Head of caudate nucleus (tissue), 42 donors: ENCODE measurements around the gene CPZ.
"Not testable (repeated sequence)": the region's sequence is repeated elsewhere in the genome, so short reads cannot be mapped to it uniquely, and the experiment has no call there.

Source experiments
- DNase-seq, 42 donors: peaks; one replicate each; pipeline versions ENCODE4 v3.0.0 to v3.0.0-alpha.2; 2020 to 2021; ENCODE audit warnings: mixed read lengths in 7 of 42
- intact Hi-C: fragments of 100-400 bp; cut with DNase I; formaldehyde crosslinking; loops from one replicate; pipeline ENCODE4 v1.15.0; 2022

The CPZ gene

DNA sequence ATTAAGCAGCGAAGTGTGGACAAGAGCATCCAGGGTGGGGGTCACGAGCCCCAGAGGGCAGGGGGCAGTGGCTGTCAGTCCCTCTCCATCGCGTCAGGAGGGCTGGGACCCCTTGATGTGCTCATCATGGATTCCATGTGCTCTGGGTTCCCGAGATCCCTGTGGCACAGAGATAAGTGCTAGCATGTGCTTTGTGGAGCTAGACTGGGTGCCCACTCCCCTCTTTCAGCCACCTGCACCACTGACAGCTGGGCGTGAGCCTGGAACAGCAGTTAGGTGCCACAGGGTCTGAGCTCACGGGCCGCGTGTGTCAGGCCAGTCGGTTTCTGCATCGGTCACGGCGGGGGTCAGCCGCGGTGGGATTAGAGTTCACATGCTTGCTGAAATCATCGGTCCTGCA, 24.3 kb downstream of the CPZ start:
- no peak for DNase-seq
- intact Hi-C loops = loop anchor here (10.0 kb wide), 1 partner anchor 298 kb away; no protein-coding TSS in a partner anchor

DNA sequence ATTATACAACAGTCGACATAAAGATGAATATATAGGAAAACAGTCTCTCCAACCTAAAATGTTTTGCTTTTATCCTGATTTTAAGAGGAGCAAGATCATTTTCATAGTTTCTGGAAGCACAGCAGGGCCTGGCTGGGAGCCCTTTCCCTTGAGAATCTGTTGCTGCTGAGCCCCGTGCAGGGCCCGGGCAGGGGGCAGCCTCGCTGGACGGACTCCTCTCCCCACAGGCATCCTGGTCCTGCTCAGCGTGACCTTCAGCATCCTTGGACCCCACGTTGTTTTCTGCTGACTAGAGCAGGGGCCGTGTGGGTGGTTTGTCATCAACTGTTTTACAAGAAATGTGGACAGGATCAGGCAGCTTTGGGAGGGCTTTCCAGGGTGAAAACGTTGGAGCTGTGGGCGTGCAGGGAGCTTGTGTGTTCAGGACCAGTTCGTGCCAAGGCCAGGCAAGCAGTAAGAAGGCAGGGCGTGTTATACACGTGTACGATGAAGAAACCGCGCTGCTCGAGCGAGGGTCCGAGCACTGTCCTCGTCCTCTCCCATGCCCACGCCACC, 25.0 kb downstream of the CPZ start:
- no peak for DNase-seq
- intact Hi-C loops = loop anchor here (10.0 kb wide), 1 partner anchor 297 kb away; no protein-coding TSS in a partner anchor

DNA sequence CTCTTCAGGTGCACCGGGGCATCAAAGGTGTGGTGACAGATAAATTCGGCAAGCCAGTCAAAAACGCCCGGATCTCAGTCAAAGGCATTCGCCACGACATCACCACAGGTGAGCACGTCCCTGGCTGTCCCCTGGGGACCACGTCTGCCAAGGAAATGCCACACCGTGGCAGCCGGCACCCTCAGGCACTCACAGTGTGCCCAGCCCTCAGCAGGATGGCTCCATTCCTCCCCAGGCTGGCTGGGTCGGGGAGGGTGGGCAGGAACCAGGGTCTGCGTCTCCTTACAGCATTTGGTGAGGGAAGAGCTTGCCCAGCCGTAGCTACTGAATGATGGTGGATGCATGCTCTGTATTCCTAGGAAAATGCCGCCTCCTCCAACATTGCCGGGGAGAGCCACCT, 25.9 kb downstream of the CPZ start:
- DNase-seq = no peak
- intact Hi-C loops = loop anchor here (10.0 kb wide), 1 partner anchor 296 kb away; no protein-coding TSS in a partner anchor

DNA sequence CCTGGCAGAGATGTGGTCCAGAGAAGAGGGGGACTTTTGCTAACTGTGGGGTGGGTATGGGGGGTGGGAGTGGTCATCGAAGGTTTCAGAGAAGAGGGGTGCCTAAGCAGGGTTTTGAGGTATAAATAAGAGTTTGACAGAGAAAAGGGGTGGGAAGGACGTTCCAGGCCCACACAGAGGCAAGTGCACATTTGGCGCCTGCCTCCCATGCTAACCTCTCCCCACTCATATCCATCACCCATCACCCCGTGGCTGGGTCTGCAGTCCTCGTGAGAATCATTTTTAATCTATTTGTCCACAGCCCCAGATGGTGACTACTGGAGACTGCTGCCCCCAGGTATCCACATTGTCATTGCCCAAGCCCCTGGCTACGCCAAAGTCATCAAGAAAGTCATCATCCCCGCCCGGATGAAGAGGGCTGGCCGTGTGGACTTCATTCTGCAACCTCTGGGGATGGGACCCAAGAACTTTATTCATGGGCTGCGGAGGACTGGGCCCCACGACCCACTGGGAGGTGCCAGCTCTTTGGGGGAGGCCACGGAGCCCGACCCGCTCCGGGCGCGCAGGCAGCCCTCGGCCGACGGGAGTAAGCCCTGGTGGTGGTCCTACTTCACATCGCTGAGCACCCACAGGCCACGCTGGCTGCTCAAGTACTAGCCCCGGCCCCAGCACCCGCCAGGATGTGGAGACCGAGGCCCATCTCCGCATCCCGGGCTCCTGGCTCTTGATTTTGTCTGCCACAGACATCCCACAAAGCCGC, 26.6 kb downstream of the CPZ start:
- intact Hi-C loops = loop anchor here (10.0 kb wide), 1 partner anchor 296 kb away; no protein-coding TSS in a partner anchor
- no peak for DNase-seq

DNA sequence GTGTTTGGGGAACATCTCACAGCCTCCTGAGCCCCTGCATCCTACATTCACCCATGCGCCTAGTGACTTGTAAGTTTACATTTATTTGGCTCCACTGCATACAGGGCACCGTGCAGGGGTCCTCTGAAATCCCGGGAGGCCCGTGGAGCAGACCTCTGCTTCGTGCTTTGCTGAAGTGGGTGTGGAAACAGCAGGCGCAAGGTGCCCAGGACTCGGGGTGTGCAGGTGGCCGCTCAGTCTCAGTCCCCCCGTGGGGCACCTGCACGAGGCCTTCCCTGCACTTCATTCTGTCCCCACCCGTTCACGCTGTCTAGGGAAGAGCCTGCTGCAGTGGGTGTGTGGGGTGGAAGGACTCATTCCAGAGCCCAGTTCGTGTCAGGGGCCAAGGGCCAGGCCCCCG, 28.6 kb downstream of the CPZ start:
- DNase-seq = peak in 1 of 42 donors; percentile 33
- intact Hi-C loops = not testable (repeated sequence)

DNA sequence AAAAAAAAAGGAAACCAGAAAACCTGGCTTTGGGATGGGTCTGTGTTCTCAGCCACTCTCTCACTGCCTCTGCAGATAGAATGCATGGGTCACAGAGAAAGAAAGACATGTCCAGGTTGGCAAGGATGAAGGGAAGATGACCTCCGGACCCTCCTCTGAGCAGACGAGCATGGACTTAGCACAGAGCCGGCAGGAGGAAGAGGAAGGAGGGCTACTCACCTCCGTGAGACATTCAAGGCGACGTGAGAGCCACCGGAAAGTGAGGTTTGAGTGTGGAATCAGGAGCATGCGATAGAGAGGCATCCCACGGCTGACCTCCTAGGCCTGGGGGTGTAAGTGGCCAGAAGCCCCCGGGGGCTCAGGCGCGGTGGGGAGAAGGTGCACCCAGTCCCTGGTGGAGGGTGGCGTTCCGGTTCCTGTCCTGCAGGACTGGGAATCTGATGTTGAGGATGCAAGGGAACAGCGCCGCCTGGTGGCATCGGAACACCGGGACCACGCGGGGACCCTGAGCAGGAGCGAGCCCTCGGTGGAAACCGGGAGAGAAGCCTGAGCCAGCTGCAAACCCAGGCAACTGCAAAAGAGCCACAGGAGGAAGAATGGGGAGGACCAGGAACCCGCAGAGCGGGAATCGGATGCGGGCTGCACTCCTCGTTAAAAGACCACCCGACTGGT, 32.2 kb downstream of the CPZ start:
- intact Hi-C loops, DNase-seq: not testable (repeated sequence)

DNA sequence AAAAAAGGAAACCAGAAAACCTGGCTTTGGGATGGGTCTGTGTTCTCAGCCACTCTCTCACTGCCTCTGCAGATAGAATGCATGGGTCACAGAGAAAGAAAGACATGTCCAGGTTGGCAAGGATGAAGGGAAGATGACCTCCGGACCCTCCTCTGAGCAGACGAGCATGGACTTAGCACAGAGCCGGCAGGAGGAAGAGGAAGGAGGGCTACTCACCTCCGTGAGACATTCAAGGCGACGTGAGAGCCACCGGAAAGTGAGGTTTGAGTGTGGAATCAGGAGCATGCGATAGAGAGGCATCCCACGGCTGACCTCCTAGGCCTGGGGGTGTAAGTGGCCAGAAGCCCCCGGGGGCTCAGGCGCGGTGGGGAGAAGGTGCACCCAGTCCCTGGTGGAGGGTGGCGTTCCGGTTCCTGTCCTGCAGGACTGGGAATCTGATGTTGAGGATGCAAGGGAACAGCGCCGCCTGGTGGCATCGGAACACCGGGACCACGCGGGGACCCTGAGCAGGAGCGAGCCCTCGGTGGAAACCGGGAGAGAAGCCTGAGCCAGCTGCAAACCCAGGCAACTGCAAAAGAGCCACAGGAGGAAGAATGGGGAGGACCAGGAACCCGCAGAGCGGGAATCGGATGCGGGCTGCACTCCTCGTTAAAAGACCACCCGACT, 37.8 kb downstream of the CPZ start:
- DNase-seq, intact Hi-C loops: not testable (repeated sequence)

DNA sequence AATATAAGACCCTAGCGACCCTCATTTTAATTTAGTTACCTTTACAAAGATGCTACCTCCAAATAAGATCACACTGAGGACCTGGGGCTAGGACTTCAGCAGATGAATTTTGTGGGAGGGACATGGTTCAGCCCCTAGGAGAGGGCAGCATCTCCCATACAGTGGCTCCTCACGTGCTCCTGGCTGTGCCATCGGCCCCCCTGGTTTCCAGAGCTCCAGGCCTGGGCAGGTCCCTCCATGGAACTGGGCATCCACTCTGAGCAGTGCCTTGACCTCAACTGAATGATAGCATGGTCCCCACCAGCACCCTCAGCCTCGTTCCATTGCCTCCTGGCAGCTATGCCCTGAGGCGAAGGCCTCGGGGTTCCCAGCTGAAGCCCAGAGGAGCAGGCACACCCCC, 39.3 kb downstream of the CPZ start:
- intact Hi-C loops, DNase-seq: not testable (repeated sequence)

DNA sequence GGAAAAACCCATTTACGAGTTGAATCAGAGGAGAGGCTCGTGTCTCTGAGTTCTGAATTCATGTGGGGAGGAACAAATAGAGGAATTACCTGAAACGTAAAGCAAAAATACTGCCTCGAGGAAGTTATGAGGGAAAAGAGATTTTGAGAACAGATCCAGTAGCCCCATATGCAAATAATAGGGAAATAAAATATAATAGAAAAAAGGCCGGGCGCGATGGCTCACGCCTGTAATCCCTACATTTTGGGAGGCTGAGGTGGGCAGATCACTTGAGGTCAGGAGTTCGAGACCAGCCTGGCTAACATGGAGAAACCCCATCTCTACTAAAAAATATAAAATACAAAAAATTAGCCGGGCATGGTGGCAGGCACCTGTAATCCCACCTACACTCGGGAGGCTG, 42.2 kb downstream of the CPZ start:
- intact Hi-C loops, DNase-seq: not testable (repeated sequence)

DNA sequence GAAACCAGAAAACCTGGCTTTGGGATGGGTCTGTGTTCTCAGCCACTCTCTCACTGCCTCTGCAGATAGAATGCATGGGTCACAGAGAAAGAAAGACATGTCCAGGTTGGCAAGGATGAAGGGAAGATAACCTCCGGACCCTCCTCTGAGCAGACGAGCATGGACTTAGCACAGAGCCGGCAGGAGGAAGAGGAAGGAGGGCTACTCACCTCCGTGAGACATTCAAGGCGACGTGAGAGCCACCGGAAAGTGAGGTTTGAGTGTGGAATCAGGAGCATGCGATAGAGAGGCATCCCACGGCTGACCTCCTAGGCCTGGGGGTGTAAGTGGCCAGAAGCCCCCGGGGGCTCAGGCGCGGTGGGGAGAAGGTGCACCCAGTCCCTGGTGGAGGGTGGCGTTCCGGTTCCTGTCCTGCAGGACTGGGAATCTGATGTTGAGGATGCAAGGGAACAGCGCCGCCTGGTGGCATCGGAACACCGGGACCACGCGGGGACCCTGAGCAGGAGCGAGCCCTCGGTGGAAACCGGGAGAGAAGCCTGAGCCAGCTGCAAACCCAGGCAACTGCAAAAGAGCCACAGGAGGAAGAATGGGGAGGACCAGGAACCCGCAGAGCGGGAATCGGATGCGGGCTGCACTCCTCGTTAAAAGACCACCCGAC, 43.5 kb downstream of the CPZ start:
- DNase-seq, intact Hi-C loops: not testable (repeated sequence)

DNA sequence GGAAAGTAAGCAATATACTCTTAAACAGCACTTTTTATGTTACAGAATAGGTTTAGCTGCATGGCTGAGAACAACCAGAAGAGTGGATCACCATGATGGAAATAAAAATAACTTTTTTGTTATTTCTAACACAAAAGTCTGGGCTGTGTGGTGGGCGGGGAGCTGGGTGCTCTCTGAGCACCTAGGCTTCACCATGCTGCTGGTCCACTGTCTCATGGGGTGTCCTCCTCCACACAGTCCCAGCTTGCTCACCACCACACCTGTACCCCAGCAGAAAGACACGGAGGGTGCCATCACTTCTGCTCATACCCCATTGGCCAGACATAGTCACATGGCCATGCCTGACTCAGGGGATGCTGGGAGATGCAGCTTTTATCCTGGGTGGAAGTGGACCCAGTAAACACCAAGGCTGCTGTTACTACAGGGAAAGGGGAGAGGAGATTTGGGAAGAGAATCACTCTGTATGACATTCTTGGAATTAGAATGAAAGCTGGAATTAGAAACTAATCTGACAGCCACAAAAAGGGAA, 45.0 kb downstream of the CPZ start:
- intact Hi-C loops = no loop called here
- DNase-seq = peak in 2 of 42 donors; percentile 2 to 5

DNA sequence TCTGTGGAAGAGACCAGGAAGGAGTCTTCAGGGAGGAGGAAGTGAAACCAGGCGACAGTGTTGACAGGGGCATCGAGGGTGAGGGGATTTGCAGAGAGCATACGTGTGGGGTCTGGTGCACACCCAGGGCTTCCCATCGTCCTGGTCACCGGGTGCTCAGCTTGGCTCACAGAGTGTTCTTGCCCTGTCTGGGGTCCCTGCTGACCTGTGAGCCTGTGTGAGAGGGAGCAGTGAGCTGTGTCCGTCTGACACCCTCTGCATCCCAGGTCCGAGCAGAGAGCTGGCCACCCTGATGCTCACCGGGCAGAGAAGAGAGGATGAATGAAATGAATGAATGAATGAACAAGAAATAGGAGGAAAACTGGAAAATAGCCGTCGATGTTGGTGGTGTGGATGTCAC, 46.5 kb downstream of the CPZ start:
- intact Hi-C loops = no loop called here
- DNase-seq = peak in 3 of 42 donors; percentile 4 to 25 (median 5)

DNA sequence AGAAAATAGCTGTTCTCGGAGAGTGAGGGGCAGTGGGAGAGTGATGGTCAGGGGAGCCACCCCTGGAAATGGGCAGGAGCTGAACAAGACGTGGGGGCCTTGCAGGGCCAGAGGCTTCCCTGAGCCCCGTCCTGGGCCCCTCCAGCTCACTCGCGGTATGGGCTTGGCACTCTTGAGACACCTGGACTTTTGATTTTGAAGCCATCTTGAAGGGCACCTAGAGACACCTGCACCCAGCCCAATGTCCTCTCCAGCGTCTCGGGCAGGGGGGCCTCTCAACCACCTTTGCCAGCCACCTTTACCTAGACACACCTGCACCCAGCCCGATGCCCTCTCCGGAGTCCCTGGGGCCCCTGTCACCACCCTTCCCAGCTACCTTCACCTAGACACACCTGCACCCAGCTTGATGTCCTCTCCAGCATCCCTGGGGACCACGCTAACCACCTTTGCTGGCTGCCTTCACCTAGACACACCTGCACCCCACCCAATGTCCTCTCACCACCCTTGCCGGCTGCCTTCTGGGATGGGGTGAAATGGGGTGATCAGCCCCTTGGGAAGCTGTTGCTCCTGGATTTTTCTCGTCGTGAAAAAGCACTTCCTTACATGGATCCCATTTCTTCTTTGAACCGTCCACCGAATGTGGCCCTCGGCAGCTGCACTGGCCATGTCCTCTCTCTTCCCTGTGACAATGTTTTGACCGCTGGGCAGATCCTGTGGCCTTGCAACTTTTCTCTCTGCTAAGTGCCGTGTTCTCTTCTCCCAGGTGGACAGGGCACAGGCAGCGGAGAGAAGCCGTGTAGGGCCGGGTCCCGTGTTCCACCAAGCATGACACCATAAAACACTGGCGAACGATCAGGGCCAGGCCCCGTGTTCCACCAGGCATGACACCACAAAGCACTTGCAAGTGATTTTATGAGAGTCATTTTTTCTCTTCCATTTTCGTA, 47.5 kb downstream of the CPZ start:
- peak in 3 of 42 donors; percentile 3 to 25 (median 22) for DNase-seq
- intact Hi-C loops = no loop called here

DNA sequence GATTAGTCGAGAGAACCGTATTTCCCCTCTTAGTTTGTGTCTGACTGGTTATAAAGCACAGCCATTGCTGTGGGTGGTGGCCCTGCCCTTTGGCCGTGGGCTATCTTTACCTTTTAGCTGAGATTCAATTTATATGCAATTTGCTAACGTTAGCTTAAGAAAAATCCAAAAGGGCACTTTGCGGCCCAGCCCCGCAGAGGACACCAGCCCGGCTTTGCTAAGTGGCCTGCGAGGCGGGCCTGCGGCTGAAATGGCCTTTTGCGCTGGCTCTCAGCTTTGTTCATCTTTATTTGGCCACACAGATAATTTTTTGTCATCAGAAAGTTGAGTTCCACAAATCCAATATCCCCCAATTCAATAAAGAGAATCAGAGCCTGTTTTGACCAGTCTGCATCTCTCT, 48.3 kb downstream of the CPZ start:
- peak in 1 of 42 donors; percentile 4 for DNase-seq
- intact Hi-C loops = no loop called here

DNA sequence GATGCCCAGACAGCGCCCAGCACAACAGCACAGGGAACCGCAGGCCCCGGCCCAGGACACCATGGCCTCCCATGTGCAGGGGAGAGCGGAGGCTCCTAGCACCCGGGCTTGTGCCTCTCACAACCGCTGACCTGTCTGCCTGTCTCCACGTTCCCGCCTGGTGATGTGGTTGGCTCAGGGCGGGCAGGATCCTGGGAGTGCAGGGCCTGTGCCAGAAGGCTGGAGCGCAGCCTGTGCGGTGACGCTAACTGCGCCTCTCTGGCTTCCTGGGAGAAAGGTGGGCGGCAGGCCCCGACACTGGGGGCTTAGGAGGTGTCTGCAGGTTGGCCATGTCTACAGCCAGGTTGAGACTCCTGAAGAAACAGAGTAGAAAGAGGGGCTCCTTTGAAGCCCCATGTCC, 48.7 kb downstream of the CPZ start:
- intact Hi-C loops = no loop called here
- DNase-seq = peak in 4 of 42 donors; percentile 7 to 14 (median 11)

DNA sequence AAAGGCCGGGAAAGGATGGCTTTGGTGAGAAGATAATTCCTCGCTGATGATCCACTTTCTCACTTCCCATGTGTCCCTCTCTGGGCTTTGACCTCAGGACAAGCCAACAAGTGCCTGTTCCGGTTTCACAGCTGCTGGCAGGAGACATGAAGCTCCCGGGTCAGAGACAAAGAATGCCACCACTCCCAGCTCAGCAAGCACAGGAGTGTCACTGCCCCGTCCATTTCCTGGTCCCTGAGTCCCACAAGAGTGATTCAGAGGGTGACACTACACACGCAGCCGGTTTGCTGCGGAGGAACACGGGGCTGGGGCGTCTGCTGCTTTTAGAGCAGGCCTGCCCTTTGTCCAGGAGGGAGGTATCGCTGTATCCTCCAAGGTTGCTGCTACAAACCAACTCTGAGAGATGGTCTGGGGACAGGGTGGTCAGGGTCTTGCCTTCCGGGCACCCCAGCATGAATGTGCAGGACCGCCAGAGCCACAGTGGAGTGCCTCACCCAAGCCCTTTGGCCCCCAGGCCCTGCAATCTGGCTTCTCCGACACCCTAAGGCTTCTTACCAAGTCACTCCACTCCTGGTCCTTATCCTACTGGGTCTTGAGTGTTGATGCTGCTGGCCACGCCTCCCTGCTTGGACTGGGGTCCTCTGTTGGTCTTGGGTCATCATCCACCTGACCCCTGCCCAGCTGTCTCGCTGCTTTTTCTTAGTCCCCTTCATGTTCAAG, 49.5 kb downstream of the CPZ start:
- intact Hi-C loops = no loop called here
- DNase-seq = peak in 4 of 42 donors; percentile 8 to 21 (median 14)
